Activated T-helper 1 cell treated with anti-CD3 and anti-CD28 coated beads, Interleukin-2, amount 50 U/mL, for 16 hours (primary cell): ENCODE measurements around the gene ZNF160.

Experiments used
- DNase-seq, 2 donors: peaks; one replicate each; pipeline ENCODE4 v3.0.0-alpha.2; 2020; ENCODE audit warnings: low read depth in 1 of 2, low spot score in 1 of 2

The ZNF160 gene

GRCh38 chr19:53094754-53095575 lies 8.3 kb downstream of the ZNF160 start:
- DNase-seq = no peak

- no peak for DNase-seq
Measured at GRCh38 chr19:53092723-53093122, 10.5 kb downstream of the ZNF160 start.

GRCh38 chr19:53091413-53092254 lies 11.6 kb downstream of the ZNF160 start:
- DNase-seq = no peak

- DNase-seq = no peak
Measured at GRCh38 chr19:53088091-53088490, 15.1 kb downstream of the ZNF160 start.

GRCh38 chr19:53086949-53087348 lies 16.3 kb downstream of the ZNF160 start:
- no peak for DNase-seq

- no peak for DNase-seq
Measured at GRCh38 chr19:53085496-53085895, 17.7 kb downstream of the ZNF160 start.

GRCh38 chr19:53082929-53083328 lies 20.3 kb downstream of the ZNF160 start:
- DNase-seq = no peak

- DNase-seq = no peak
Measured at GRCh38 chr19:53079313-53079924, 23.8 kb downstream of the ZNF160 start.

GRCh38 chr19:53078668-53079067 lies 24.6 kb downstream of the ZNF160 start:
- no peak for DNase-seq

- DNase-seq = no peak
Measured at GRCh38 chr19:53076984-53077383, 26.2 kb downstream of the ZNF160 start.

GRCh38 chr19:53068834-53069233 lies 34.4 kb downstream of the ZNF160 start:
- DNase-seq = no peak

GRCh38 chr19:53068199-53068598 lies 35.0 kb downstream of the ZNF160 start:
- no peak for DNase-seq

GRCh38 chr19:53057904-53058580 lies 45.2 kb downstream of the ZNF160 start:
- no peak for DNase-seq

- no peak for DNase-seq
Measured at GRCh38 chr19:53055117-53055516, 48.1 kb downstream of the ZNF160 start.

- DNase-seq = no peak
Measured at GRCh38 chr19:53047379-53047778, 55.8 kb downstream of the ZNF160 start.

GRCh38 chr19:53045536-53045935 lies 57.7 kb downstream of the ZNF160 start:
- DNase-seq = no peak

- DNase-seq = no peak
Measured at GRCh38 chr19:53041366-53041765, 61.9 kb downstream of the ZNF160 start.

- DNase-seq = no peak
Measured at GRCh38 chr19:53037101-53038097, 65.8 kb downstream of the ZNF160 start.

GRCh38 chr19:53034948-53035675 lies 68.1 kb downstream of the ZNF160 start:
- no peak for DNase-seq
